HG03354 (cell line): ENCODE results near the gene ENAH.
"Not testable (repeated sequence)": the region's sequence is repeated elsewhere in the genome, so short reads cannot be mapped to it uniquely, and the experiment has no call there.

ENCODE experiments used
- ATAC-seq: cut with Tn5 transposase; IDR thresholded peaks from one replicate; pipeline ENCODE4 v1.9.1; 2021; ENCODE audit warnings: mild to moderate bottlenecking; ENCODE audit not compliant: unreplicated experiment, poor library complexity, severe bottlenecking

Gene ENAH

DNA sequence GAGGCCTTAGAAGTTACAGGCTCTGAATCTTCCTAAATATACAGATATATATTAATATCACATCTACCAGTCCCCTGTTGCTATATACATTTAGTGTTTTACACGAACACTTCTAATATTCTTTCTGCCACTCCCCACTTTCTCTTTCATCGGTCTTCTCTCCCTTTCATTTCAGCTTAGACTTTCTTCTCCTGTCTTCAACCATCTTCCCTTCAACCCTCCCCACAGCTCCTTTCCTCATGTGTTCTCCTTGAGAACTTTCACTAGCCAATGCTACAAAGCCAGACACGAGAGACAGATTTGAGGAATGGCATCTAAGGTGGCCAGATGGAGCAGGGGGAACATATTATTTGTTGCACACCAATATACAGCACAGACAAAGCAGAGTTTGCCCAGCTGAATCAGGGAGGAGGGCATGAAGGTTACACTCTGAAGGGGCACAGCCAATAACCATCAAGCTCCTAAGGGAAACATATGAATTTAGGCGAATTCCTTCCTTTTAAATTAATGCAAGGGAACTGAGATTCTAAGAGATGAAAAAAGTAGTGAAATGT, 141.0 kb downstream of the ENAH start:
- ATAC-seq, result no peak

- not testable (repeated sequence) for ATAC-seq
These were observed 142.2 kb downstream of the ENAH start for GRCh38 chr1:225510740-225511139.

GRCh38 chr1:225509770-225510169, 143.2 kb downstream of the ENAH start:
- no peak for ATAC-seq

DNA sequence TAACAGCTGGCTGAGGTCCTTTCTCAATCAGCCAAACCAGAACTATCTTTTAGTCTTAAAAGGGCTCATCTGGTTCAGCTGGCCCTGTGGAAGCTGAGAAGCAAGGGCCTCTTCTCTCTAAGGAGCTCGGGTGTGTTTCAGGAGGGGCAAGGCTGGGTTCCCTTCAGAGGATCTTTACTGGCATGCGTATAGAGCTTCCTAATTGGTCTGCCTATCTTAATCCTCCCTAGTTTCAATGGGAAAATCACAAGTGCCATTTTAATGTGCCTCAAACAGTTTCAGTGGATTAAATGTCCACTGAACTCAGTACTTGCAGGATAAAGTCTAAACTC, 143.6 kb downstream of the ENAH start:
- no peak for ATAC-seq

DNA sequence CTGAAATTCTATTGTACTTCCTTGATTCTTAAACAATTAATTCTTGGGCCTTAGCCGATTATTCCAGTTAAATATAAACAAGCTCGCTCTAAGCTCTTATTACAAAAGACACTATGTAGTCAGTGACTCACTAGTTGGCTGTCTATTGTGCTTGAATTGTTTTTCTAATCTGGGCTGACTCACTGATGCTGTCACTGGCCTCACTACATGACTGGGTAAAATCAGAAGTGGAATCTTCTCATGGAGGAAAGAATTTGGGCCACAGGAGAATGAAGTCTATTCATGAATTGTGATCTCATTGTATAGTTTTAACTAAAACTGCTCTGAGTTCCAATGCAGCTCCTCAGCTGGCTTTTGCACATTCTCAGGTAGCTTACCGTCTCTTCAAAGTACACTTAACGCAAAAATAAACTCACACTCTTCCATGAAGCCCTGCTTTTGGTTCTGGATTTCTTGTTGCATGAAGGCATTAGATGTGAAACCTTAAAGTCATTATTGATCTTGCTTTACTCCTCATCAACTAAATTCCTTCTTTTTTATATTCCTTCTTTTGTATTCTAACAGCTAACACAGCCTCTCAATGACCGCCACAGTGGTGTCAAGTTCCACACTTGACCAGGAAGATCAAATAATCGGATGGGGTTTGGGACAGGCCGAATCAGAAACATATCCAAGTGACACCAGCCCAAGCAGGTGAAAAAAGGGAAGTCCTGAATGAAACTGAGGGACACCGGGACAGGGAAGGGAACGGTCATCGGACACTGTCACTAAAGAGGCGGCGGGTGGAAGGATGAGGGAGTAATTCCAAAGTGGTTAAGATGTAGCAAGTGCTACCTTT, 144.2 kb downstream of the ENAH start:
- ATAC-seq, result no peak

- ATAC-seq, result no peak
These were observed 146.2 kb downstream of the ENAH start for GRCh38 chr1:225506727-225507126.

- no peak for ATAC-seq
These were observed 148.1 kb downstream of the ENAH start for GRCh38 chr1:225504776-225505175.

GRCh38 chr1:225500624-225501192, 152.2 kb downstream of the ENAH start:
- no peak for ATAC-seq

DNA sequence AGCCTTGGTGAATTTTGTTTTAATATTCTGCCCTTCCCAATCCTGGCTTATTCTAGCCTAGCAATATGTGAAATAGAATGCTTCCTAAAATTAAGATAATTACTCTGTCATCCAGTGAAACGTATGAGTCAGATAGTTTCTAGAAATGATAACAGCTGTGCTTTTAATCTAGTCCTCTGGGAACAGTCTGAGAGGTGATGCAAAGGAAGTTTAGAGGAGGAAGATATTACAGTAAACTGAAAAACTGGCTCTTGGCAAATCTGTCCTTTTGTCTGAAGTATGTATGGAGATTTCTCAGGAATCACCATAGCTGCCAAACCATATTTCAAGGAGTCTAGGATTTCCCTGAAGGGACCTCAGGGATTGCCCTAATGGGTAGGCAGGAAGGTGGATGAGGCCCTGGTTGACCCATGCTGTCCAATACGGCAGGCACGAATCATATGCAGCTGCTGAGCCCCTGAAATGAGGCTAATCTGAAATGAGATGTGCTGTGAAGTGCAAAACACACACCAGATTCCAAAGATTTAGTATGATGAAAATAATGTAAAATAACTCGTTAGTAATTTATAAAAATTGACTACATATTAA, 154.3 kb downstream of the ENAH start:
- no peak for ATAC-seq

GRCh38 chr1:225494789-225495359, 158.0 kb downstream of the ENAH start:
- no peak for ATAC-seq

GRCh38 chr1:225493591-225494246, 159.2 kb downstream of the ENAH start:
- no peak for ATAC-seq

DNA sequence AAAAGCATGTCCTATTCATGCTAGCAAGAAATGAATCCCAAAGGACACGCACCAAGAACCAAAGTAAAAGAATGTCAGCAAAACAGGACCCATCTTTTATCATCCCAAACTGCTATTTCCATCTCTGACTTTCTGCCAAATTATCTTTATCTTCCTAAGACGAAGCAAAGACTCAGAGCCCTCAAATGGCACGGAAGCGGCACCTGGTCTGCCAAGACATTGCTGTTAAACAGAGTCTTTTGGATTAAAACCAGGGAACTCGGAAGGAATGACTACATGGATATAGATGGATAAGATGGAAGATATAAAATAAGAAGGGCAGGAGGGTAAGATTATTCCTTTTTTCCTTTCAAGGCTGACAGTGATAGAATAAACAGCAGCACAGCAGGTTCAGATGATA, 164.2 kb downstream of the ENAH start:
- ATAC-seq, result no peak

- ATAC-seq, result no peak
These were observed 166.1 kb downstream of the ENAH start for GRCh38 chr1:225486856-225487255.

DNA sequence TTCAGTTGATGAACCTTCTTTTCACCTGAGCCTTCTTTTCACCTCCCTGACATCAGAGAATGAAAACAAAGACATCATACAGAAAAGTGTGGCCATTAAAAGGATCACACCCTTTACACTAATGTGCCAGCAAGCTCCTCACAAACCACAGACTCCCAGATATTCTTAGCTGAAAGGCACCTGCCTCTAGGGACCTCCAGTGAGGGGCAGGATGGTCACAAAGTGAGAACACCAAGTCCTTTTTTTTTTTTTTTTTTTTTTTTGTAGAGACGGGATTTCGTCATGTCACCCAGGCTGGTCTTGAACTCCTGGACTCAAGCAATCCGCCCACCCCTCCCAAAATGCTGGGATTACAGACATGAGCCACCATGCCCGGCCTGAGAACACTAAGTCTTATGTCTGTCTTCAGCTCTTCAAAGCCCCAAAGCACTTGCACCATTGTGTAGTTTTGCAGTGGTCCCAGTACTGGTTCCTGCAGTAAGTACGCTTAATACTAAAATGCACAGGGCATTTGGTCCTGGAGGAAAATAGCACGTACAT, 166.9 kb downstream of the ENAH start:
- no peak for ATAC-seq

DNA sequence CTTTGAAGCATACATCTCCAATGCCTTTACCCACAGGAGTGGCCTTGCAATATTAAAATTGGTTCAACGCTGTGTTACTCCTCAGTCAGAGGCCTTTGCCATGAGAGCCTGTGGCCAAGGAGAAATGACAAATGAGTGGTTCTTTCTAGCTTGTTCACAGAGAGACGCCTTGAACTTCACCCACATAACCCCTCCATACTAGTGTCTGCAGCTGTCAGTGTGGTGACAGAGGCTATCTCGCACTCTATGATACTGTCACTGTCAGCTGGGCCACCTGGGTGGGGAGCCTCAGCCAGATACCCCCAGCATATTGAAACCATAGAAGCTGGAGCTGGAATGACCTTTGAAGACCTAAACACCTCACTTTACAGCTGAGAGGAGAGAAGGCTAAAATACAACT, 167.7 kb downstream of the ENAH start:
- ATAC-seq, result no peak

GRCh38 chr1:225484657-225485214, 168.2 kb downstream of the ENAH start:
- ATAC-seq, result no peak

- no peak for ATAC-seq
These were observed 168.9 kb downstream of the ENAH start for GRCh38 chr1:225483818-225484656.

- no peak for ATAC-seq
These were observed 170.4 kb downstream of the ENAH start for GRCh38 chr1:225482421-225482950.
